ENCODE measurements around the gene ZMIZ1.

ZMIZ1 gene

GRCh38 chr10:79188154-79188965, 119.6 kb downstream of the ZMIZ1 start:
- no peak for DNase-seq (ENCODE audit: low read depth)

- DNase-seq (ENCODE audit: low read depth), result no peak
These were observed 120.4 kb downstream of the ZMIZ1 start for GRCh38 chr10:79189181-79189580.

GRCh38 chr10:79189853-79190435, 121.2 kb downstream of the ZMIZ1 start:
- DNase-seq (ENCODE audit: low read depth), result no peak

- DNase-seq (ENCODE audit: low read depth), result no peak
These were observed 122.0 kb downstream of the ZMIZ1 start for GRCh38 chr10:79190740-79191261.

- DNase-seq (ENCODE audit: low read depth), result no peak
These were observed 123.3 kb downstream of the ZMIZ1 start for GRCh38 chr10:79191951-79192676.

- no peak for DNase-seq (ENCODE audit: low read depth)
These were observed 123.9 kb downstream of the ZMIZ1 start for GRCh38 chr10:79192677-79193003.

- DNase-seq (ENCODE audit: low read depth), result no peak
These were observed 125.1 kb downstream of the ZMIZ1 start for GRCh38 chr10:79193694-79194382.

GRCh38 chr10:79195091-79195923, 126.5 kb downstream of the ZMIZ1 start:
- DNase-seq (ENCODE audit: low read depth), result peak; percentile 58

GRCh38 chr10:79196470-79197461, 128.0 kb downstream of the ZMIZ1 start:
- peak; percentile 44 for DNase-seq (ENCODE audit: low read depth)

- no peak for DNase-seq (ENCODE audit: low read depth)
These were observed 128.8 kb downstream of the ZMIZ1 start for GRCh38 chr10:79197558-79197957.

GRCh38 chr10:79200346-79200745, 131.6 kb downstream of the ZMIZ1 start:
- no peak for DNase-seq (ENCODE audit: low read depth)

- DNase-seq (ENCODE audit: low read depth), result no peak
These were observed 132.9 kb downstream of the ZMIZ1 start for GRCh38 chr10:79201706-79202105.

GRCh38 chr10:79202188-79203013, 133.6 kb downstream of the ZMIZ1 start:
- DNase-seq (ENCODE audit: low read depth), result no peak

- no peak for DNase-seq (ENCODE audit: low read depth)
These were observed 134.4 kb downstream of the ZMIZ1 start for GRCh38 chr10:79203014-79203644.

- DNase-seq (ENCODE audit: low read depth), result no peak
These were observed 135.1 kb downstream of the ZMIZ1 start for GRCh38 chr10:79203833-79204232.

GRCh38 chr10:79206300-79207095, 137.7 kb downstream of the ZMIZ1 start:
- DNase-seq (ENCODE audit: low read depth), result no peak

GRCh38 chr10:79207096-79207357, 138.3 kb downstream of the ZMIZ1 start:
- no peak for DNase-seq (ENCODE audit: low read depth)

- DNase-seq (ENCODE audit: low read depth), result no peak
These were observed 139.0 kb downstream of the ZMIZ1 start for GRCh38 chr10:79207726-79208125.
